Hematopoietic multipotent progenitor cell (in vitro differentiated cells): ENCODE measurements around the gene OR2K2. TPM values are rescaled to one million over a fixed set of nuclear protein-coding genes. Genes with fewer than 3 reads are reported as not detected.
"Not testable (repeated sequence)": the region's sequence is repeated elsewhere in the genome, so short reads cannot be mapped to it uniquely, and the experiment has no call there.

ENCODE experiments used
- DNase-seq, 3 donors: peaks; one replicate each; pipeline ENCODE4 v3.0.0-alpha.2; 2011 to 2015; ENCODE audit warnings: low read depth in 2 of 3, low spot score in 2 of 3
- total RNA-seq: library from RNA; depleted of rRNA; stranded (reverse); fragments of >200 nt; gene quantifications from one replicate; pipeline ENCODE4 v1.2.3, GENCODE V29; 2012

The OR2K2 gene
- total RNA-seq, 1 donor: 0.27 TPM

DNA sequence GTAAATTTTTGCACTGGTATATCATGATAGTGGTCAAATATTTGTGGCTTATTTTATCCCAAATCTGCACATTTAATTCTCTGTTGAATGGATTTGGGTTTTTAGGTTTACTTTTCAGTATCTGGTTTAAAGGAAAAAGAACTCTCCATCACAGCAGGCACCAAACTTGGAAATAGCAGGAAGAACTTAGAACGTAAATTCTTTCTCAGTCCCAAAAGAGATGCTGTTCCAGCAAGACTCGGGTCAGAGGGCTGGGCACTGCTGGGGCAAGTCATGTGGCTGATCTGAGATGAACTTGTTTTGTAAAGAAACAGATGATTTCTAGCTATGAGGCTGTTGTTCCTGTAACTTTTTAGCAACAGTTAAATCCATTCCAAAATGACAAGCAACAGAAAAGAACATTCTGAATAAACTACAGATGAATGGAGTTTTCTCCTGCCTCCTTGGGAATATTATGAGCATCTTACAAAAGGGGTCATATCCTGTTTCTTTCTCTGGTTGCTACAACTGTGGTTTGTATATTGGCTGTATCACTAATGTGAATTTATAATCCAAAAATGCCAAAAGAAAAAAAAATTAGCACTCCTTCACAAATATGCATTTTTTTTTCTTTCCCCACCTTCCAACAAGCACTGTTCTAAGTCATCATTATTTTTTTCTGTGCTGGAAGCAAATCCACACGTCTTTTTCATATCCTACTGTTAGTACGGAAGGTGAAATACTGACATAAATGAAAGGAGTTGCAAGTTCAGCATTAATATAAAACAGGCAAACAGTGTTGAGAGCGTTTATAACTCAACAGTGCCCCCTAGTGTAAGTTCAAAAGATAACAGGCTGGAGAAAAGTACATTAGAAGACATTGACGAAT, 31.1 kb downstream of the OR2K2 start:
- DNase-seq: peak in 2 of 3 donors; percentile 47 to 74

DNA sequence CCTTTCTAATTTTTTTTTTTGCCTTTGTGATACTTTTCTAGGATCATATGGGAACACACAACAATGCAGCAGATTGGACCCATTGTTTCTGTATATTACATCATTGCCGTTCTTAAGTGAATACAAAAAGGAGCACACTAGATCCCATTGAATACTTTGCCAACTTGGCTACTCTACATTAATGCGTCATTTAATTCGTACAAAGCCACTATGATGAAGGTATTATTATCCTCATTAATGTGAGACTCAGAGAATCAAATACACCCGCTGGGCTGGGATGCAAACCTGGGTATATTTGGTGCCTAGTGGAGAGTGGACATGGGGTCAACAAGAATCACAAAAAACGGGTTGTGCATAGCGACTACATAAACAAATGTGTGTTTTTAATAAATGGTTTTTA, 31.9 kb downstream of the OR2K2 start:
- no peak for DNase-seq

DNA sequence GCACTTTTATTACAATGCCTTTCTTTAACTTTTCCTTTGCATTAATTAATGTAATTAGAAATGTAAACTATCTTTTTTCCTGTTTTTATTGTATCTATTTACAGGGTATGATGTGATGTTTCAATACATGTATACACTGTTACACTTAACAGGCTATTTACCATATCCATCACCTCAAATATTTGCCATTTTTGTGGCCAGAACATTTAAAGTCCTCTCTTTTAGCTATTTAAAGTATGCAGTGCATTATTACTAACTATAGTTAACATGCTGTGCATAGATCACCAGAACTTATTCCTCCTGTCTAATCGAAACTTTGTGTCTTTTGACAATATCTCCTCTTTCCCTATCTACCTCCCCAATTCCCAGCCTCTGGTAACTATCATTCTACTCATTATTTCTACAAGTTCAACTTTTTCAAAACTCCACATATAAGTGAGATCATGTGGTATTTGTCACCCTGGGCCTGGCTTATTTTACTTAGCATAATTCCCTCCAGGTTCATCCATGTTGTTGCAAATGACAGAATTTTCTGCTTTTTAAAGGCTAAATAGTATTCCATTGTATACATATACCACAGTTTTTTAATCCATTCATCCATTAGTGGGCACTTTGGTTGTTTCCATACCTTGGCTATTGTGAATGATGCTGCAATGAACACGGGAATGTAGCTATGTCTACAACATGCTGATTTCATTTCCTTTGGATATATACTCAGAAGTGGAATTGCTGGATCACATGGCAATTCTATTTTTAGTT, 32.8 kb downstream of the OR2K2 start:
- DNase-seq: no peak

- no peak for DNase-seq
Observed at GRCh38 chr9:111294691-111295451, 35.2 kb downstream of the OR2K2 start.

- DNase-seq: no peak
Observed at GRCh38 chr9:111287127-111287526, 42.9 kb downstream of the OR2K2 start.

DNA sequence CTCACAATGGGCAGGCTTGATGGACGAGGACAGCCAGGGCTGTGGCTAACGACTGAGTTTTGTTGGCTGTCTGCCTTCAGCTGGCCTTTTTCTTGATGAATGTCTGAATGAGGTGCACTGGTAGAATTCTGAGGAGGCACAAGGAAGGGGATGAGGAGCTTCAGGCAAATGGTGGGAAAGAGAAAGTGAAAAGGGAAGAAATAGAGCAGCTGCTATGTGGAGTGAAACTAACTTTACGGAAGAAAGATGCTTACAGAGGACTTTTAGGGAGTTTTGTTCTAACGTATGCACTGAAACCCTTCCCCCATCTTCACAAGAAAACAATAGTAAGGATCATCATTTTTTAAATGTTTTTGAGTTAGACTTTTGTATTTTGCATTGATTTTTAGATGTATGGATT, 45.3 kb downstream of the OR2K2 start:
- DNase-seq: no peak

GRCh38 chr9:111282845-111283244, 47.2 kb downstream of the OR2K2 start:
- DNase-seq: no peak

GRCh38 chr9:111280795-111281194, 49.2 kb downstream of the OR2K2 start:
- DNase-seq: not testable (repeated sequence)

Other genes starting within 250 kb of the OR2K2 start
- 37.7 TPM for gene ECPAS, start 154.2 kb upstream of the OR2K2 start, total RNA-seq
- gene ZNF483, start 195.0 kb upstream of the OR2K2 start, total RNA-seq: 1.1 TPM